ENCODE results near the gene S100A11. TPM values are rescaled to one million over a fixed set of nuclear protein-coding genes. Genes with fewer than 3 reads are reported as not detected.

The S100A11 gene
- total RNA-seq, 2 experiments from 2014 or later = 264 to 361 TPM

DNA sequence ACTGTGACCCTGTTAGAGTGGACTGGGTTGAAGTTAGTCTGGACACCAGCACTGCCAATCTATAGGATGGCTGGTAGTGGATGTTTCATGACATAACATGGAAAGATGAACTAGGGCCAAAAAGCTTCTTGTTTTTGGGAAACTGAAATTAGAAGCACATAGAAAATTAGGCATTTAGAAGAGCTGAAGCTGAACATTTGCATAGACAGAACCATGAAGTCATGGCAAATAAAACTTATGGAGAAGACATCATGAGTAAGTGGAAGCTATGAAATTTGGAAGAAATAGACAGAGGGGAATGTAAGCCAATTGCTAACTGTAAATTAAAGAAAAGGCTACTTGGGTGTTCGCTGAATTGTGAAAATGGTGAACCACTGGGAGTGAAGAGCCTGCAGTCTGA is 2.7 kb upstream of the S100A11 start:
- no peak for ATAC-seq
- CTCF ChIA-PET = interaction anchor here (0.7 to 1.7 kb wide), 7 partner anchors 9 to 419 kb away, joined by 3 to 8 read pairs (median 4); no protein-coding TSS in a partner anchor
- Mint-ChIP-seq H3K27ac (no peak overlapping the region), H3K36me3 (ENCODE audit: low read depth) (peaks cover 18% of the 10 kb centered on the region), H3K9me3 (ENCODE audit: low read depth) (no peaks in the 10 kb centered on the region), H3K27me3 (no peaks in the 10 kb centered on the region), H3K4me1 (peaks cover 9% of the 10 kb centered on the region), H3K4me3 (no peak overlapping the region)
- intact Hi-C loops (cut with DNase I, micrococcal nuclease) = no loop called here
- POLR2A ChIA-PET = no interaction called here
- DNase-seq = no peak

DNA sequence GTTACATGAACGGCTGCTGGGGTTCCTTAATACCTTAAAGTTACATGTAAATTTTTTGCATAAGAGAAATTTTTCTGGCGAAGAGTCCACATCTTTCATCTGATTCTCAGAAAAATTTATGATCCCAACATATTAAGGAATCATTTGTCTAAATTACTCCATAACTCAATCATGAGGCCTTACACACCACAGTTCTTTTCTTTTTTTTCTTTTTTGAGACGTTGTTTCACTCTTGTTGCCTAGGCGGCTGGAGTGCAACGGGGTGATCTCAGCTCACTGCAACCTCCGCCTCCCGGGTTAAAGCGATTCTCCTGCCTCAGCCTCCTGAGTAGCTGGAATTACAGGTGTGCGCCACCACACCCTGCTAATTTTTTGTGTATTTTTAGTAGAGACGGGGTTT is 2.1 kb upstream of the S100A11 start:
- intact Hi-C loops (cut with DNase I, micrococcal nuclease) = no loop called here
- no peaks in the 10 kb centered on the region for H3K27me3 Mint-ChIP-seq
- DNase-seq (no peak), ATAC-seq (no peak)
- H3K36me3 Mint-ChIP-seq (ENCODE audit: low read depth) = peaks cover 22% of the 10 kb centered on the region
- no peak overlapping the region for H3K27ac Mint-ChIP-seq
- H3K4me1 Mint-ChIP-seq = peaks cover 14% of the 10 kb centered on the region
- no peak overlapping the region for H3K4me3 Mint-ChIP-seq
- no peaks in the 10 kb centered on the region for H3K9me3 Mint-ChIP-seq (ENCODE audit: low read depth)
- POLR2A ChIA-PET = no interaction called here
- CTCF ChIA-PET = interaction anchor here (0.7 to 1.3 kb wide), 6 partner anchors 8 to 148 kb away, joined by 3 to 8 read pairs (median 3); no protein-coding TSS in a partner anchor

DNA sequence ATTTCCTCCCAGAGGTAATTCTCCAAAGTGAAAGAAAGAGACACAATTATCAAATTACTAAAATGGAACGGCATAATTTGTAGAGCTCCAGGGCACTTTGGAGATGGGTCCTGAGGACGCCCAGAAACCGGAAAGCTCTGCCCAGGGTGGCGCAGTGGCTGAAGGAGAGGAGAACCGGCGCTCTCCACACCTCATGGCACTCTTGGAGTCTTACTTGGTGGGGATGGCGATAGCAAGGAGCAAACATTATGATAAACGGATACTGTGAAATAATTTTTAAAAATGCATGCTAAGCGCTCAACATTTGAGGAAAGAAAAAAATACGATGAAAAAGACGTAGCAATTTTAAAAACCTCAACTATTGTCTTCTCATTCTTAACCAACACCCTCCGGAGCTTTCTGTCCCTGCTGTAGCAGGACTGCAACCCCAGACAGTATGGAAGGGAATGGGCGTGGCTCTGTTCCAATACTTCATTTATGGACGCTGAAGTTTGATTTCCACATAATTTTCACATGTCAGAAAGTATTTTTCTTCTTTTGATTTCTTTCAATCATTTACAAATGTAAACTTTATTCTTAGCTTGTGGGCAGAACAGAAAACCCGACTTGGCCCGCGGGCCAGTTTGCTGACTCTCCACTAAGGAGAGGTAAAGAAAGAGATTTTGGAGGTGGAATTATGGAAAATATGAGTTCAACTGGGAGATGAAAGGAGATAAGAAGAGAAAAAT is 1.1 kb downstream of the S100A11 start:
- H3K27ac Mint-ChIP-seq = peak overlapping the region; percentile 90
- ChIA-PET CTCF (interaction anchor here (0.7 to 6.1 kb wide), 15 partner anchors 11 to 442 kb away, joined by 3 to 61 read pairs (median 4); no protein-coding TSS in a partner anchor), POLR2A (interaction anchor here (0.7 to 1.1 kb wide), 3 partner anchors 13 to 90 kb away, joined by 3 to 4 read pairs (median 3); no protein-coding TSS in a partner anchor)
- no peak for ATAC-seq
- peak; percentile 40 for DNase-seq
- intact Hi-C loops (cut with DNase I, micrococcal nuclease) = loop anchor here (1.0 to 2.0 kb wide), 4 partner anchors 13 to 1597 kb away; partner anchors contain the start of gene S100A10 (in 1 of the 2)
- peaks cover 46% of the 10 kb centered on the region for H3K36me3 Mint-ChIP-seq (ENCODE audit: low read depth)
- peaks cover 36% of the 10 kb centered on the region for H3K4me1 Mint-ChIP-seq
- peak overlapping the region; percentile 82 for H3K4me3 Mint-ChIP-seq
- H3K27me3 Mint-ChIP-seq = no peaks in the 10 kb centered on the region
- peaks cover 1% of the 10 kb centered on the region for H3K9me3 Mint-ChIP-seq (ENCODE audit: low read depth)

DNA sequence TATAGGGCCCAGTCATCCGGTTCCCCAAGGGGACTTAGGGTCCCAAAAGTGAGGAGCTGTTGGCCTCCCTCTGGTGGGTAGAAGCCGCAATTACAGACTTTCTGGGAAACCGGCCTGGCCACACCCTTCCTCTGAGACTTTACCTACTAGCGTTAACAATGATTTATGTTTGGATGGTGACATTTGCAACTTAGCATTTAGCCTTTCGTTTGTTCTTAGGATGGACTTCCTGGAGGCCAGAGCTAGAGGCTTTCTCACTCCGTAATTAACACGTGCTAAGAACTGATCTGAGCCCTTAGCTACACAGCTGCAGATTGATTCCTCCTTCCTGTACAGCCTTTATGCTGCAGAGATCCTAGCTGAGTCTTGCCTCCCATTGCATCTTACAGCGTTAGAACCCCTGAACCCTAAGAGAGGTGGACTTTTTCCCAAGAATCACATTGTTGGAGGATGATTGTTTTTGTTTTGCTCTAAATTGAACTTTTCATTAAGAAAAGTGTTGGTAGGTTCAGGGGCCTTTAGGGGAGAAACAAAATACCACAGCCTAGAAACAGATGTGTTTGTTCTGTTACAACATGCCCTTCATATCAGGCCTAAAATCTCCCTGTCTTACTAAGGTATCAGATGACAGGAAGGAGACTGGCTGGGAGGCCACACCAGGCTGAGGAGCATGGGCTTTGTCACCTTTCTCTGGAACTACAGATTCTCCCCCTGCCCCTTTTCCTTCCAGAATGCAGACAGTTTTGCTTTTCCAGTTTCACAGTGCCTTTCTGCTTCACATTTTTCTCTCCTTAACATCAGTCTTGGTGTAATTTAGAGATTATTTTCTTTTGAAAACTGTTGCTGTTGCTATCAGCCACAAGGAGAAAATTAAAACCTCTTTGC is 1.9 kb downstream of the S100A11 start:
- Mint-ChIP-seq H3K9me3 (ENCODE audit: low read depth) (peaks cover 2% of the 10 kb centered on the region), H3K27me3 (no peaks in the 10 kb centered on the region), H3K27ac (peak overlapping the region; percentile 90), H3K36me3 (ENCODE audit: low read depth) (peaks cover 51% of the 10 kb centered on the region), H3K4me3 (peak overlapping the region; percentile 82), H3K4me1 (peaks cover 40% of the 10 kb centered on the region)
- ChIA-PET CTCF (interaction anchor here (0.6 to 6.1 kb wide), 31 partner anchors 11 to 454 kb away, joined by 3 to 61 read pairs (median 4); partner anchors contain the start of genes S100A10 and THEM4), POLR2A (interaction anchor here (0.7 to 1.2 kb wide), 6 partner anchors 13 to 163 kb away, joined by 3 to 8 read pairs (median 3); no protein-coding TSS in a partner anchor)
- intact Hi-C loops (cut with DNase I, micrococcal nuclease) = loop anchor here (1.0 to 2.0 kb wide), 5 partner anchors 13 to 1598 kb away; partner anchors contain the start of gene S100A10 (in 1 of the 2)
- ATAC-seq = peak; percentile 64
- peak; percentile 82 for DNase-seq

DNA sequence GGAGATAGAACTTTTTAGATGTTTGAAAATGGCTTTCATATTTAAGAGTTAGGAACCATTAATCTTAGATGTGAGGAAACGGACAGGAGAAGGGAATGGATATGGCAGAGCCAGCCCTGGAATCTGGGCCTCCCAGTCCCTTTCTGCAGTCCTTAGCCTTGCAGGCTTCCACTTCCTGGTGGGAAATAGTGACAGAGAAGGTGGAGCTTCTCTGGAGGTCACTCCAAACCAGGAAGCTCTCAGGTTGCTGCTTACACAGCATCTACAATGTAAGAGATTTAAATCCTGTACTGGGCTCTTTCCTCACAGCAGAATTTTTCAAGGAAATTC is 2.5 kb downstream of the S100A11 start:
- intact Hi-C loops (cut with DNase I, micrococcal nuclease) = loop anchor here (1.0 to 2.0 kb wide), 4 partner anchors 41 to 1599 kb away; partner anchors contain the start of gene S100A10 (in 1 of the 2)
- ATAC-seq = peak; percentile 3
- CTCF ChIA-PET = interaction anchor here (0.6 to 6.1 kb wide), 27 partner anchors 11 to 453 kb away, joined by 3 to 61 read pairs (median 5); partner anchors contain the start of genes S100A10 and THEM4
- no peak for DNase-seq
- POLR2A ChIA-PET = interaction anchor here (0.7 to 1.2 kb wide), 3 partner anchors 14 to 162 kb away, joined by 3 to 8 read pairs (median 3); no protein-coding TSS in a partner anchor
- Mint-ChIP-seq H3K27me3 (no peaks in the 10 kb centered on the region), H3K9me3 (ENCODE audit: low read depth) (peaks cover 2% of the 10 kb centered on the region), H3K4me1 (peaks cover 46% of the 10 kb centered on the region), H3K36me3 (ENCODE audit: low read depth) (peaks cover 54% of the 10 kb centered on the region), H3K4me3 (peak overlapping the region; percentile 82), H3K27ac (peak overlapping the region; percentile 90)

DNA sequence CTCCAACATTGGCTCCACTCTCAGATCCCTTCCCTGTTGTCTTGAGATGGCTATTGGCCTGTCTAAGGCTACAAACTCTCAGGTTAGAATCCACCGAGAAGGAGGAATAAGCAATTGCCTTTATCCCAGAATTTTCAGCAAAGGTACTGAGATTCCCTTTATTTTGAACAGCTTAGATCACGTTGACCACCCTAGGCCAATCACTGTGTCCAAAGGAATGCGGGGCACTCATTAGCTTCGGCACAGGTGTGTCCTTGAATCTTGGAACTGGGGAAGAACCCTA is 6.9 kb downstream of the S100A11 start:
- Mint-ChIP-seq H3K4me3 (no peak overlapping the region), H3K27ac (peak overlapping the region; percentile 93), H3K27me3 (no peaks in the 10 kb centered on the region), H3K36me3 (ENCODE audit: low read depth) (peaks cover 48% of the 10 kb centered on the region), H3K4me1 (peaks cover 49% of the 10 kb centered on the region), H3K9me3 (ENCODE audit: low read depth) (peaks cover 9% of the 10 kb centered on the region)
- ATAC-seq (no peak), DNase-seq (no peak)
- intact Hi-C loops (cut with DNase I, micrococcal nuclease) = no loop called here
- POLR2A ChIA-PET = no interaction called here
- CTCF ChIA-PET = interaction anchor here (1.3 to 2.3 kb wide), 2 partner anchors 12 to 18 kb away, joined by 3 to 8 read pairs; no protein-coding TSS in a partner anchor

DNA sequence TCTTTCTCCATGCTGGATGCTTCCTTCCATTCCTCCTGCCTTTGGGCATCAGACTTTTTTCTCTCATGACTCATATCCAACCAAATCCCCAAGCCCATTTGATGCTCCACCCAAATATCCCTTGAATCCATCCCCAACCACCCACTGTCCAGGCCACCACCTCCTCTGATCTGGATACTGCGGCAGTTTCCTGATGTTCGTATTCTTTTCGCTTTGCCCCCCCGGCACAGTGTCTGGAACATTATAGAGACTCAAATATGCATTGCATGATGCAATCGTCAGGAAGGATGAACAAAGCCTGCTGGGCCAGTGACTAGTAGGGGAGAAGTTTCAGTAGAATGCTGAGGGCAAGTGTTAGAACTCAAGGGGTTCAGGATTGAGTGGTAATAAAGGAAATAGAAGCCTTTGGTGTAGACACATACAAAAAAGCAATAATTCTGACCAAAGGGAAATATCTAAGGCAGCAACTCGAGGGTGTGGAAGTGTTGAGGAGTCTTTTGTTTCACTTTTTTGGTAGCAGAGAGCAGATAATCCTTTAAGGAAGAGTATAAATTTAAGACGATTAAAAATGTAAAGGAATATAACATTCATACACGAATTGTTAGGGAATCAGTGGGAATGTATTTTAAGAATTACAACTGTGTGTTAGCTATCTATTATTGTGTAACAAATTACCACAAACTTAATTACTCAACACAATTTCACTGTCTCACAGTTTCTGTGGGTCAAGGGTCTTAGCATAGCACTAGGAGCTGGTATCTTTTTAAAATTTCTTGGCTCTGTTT is 7.5 kb downstream of the S100A11 start:
- no peaks in the 10 kb centered on the region for H3K27me3 Mint-ChIP-seq
- peak; percentile 61 for DNase-seq
- peaks cover 44% of the 10 kb centered on the region for H3K36me3 Mint-ChIP-seq (ENCODE audit: low read depth)
- intact Hi-C loops (cut with DNase I, micrococcal nuclease) = no loop called here
- ChIA-PET POLR2A (no interaction called here), CTCF (interaction anchor here (1.3 to 2.3 kb wide), 2 partner anchors 11 to 19 kb away, joined by 3 to 8 read pairs; no protein-coding TSS in a partner anchor)
- peaks cover 46% of the 10 kb centered on the region for H3K4me1 Mint-ChIP-seq
- H3K4me3 Mint-ChIP-seq = no peak overlapping the region
- peak overlapping the region; percentile 93 for H3K27ac Mint-ChIP-seq
- peak; percentile 78 for ATAC-seq
- H3K9me3 Mint-ChIP-seq (ENCODE audit: low read depth) = peaks cover 9% of the 10 kb centered on the region

DNA sequence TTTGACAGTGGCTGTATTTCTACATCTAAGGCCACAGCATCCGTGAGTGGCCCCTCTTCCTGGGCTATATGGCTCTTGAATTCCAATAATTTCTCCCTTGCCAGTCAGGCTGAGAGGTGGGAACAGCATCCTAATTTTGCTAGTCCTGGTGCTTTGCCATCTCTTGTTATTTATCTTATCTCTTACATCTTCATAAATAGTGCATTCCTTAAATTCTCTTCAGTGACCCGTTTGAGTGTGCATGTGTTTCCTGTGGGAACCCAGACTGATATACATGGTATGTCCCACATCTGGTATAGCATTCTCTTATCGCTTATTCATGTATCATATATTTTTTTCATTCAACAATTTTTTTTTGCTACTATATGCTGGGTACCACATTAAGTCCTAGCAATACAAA is 9.9 kb downstream of the S100A11 start:
- no peak overlapping the region for H3K27ac Mint-ChIP-seq

DNA sequence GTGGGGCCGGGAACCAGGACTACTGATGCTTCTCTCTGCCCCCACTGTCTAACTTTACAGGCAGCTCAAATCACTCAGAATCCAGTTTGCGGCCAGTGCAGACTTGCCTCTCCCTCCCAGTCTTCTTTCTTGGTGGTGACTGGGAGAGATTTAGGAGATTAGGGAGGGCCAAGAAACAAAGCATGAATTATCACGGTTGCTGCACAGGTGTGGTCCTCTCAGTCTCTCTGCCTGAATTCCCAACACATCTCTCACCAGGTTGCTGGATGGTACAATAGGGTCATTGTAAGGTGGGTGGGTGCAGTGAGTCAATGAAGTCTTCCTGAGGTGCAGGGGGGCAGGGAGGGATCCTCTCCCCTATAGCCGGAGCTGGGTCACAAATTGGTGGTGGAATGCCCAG is 12.6 kb downstream of the S100A11 start:
- no peak overlapping the region for H3K27ac Mint-ChIP-seq
- no peak for ATAC-seq
- no peak overlapping the region for H3K4me3 Mint-ChIP-seq
- H3K4me1 Mint-ChIP-seq = peaks cover 9% of the 10 kb centered on the region
- POLR2A ChIA-PET = no interaction called here
- no peaks in the 10 kb centered on the region for H3K27me3 Mint-ChIP-seq
- CTCF ChIA-PET = interaction anchor here (2.2 kb wide), 1 partner anchor 10 kb away, joined by 7 read pairs; no protein-coding TSS in a partner anchor
- intact Hi-C loops (cut with DNase I, micrococcal nuclease) = no loop called here
- H3K9me3 Mint-ChIP-seq (ENCODE audit: low read depth) = peaks cover 7% of the 10 kb centered on the region
- DNase-seq = no peak
- H3K36me3 Mint-ChIP-seq (ENCODE audit: low read depth) = peaks cover 7% of the 10 kb centered on the region

More for the DNA sequence above, 9.9 kb downstream of the S100A11 start:
- ChIA-PET CTCF (interaction anchor here (1.4 kb wide), 1 partner anchor 9 kb away, joined by 3 read pairs; no protein-coding TSS in a partner anchor), POLR2A (no interaction called here)
- H3K9me3 Mint-ChIP-seq (ENCODE audit: low read depth) = peaks cover 9% of the 10 kb centered on the region
- peaks cover 24% of the 10 kb centered on the region for H3K4me1 Mint-ChIP-seq
- DNase-seq = no peak
- intact Hi-C loops (cut with DNase I, micrococcal nuclease) = no loop called here
- peaks cover 22% of the 10 kb centered on the region for H3K36me3 Mint-ChIP-seq (ENCODE audit: low read depth)
- no peak for ATAC-seq
- H3K27me3 Mint-ChIP-seq = no peaks in the 10 kb centered on the region
- no peak overlapping the region for H3K4me3 Mint-ChIP-seq

DNA sequence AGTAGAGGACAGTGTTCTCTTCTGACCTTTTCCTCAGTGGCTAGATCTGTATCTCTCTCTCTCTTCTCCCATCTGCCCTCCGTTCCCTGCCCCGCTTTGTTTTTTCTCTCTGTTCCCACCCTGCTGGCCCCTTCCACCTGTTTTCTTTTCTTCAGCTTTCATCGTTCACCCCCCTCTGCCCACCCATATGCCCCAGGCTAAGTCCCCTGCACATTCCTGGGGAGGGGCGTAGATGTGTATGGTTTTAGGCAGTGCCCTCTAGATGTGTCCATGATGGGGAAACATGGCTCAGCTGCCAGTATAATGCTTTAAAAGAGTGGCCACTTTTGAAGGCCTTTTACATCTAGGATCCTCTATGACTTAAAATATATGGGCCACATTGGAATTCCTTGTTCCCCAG is 13.6 kb downstream of the S100A11 start:
- ChIA-PET CTCF (interaction anchor here (0.6 to 2.2 kb wide), 2 partner anchors 11 to 17 kb away, joined by 5 to 7 read pairs; no protein-coding TSS in a partner anchor), POLR2A (no interaction called here)
- H3K27ac Mint-ChIP-seq = no peak overlapping the region
- ATAC-seq (no peak), DNase-seq (no peak)
- H3K4me3 Mint-ChIP-seq = no peak overlapping the region
- no peaks in the 10 kb centered on the region for H3K27me3 Mint-ChIP-seq
- no peaks in the 10 kb centered on the region for H3K36me3 Mint-ChIP-seq (ENCODE audit: low read depth)
- H3K9me3 Mint-ChIP-seq (ENCODE audit: low read depth) = no peaks in the 10 kb centered on the region
- intact Hi-C loops (cut with DNase I, micrococcal nuclease) = no loop called here
- H3K4me1 Mint-ChIP-seq = no peaks in the 10 kb centered on the region
